ENCODE measurements around the gene TXNRD2. TPM values are rescaled to one million over a fixed set of nuclear protein-coding genes. Genes with fewer than 3 reads are reported as not detected.
"Not testable (repeated sequence)": the region's sequence is repeated elsewhere in the genome, so short reads cannot be mapped to it uniquely, and the experiment has no call there.

Gene TXNRD2
- total RNA-seq, 1 experiment from 2014 or later = 7.0 TPM

DNA sequence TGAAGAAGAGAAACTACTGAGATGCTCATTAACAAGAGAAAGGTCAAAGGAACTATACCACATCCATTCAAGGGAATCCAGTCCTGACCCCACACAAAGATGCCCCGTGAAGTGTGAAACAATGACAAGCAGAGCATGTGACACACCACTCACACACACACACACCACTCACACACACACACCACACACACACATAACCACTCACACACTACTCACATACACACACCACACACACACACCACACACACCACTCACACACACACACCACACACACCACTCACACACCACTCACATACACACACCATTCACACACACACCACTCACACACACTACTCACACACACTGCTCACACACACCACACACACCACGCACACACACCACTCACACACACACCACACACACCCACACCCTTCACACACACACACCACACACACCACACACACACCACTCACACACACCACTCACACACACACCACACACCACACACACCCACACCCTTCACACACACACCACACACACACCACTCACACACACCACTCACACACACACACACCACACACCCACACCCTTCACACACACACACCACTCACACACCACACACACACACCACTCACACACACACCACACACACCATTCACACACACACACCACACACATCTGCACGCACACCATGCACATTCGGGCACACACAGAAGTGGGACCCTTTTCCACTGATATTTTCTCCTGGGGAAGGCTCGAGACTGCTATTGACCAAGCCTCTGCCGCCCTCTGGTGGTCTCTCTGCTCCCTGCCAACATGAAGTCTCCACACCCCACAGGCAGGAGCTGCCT lies 32.1 kb downstream of the TXNRD2 start:
- Histone ChIP-seq H3K9me2 (replicated peaks; ENCODE audit: insufficient read depth, low read length) (no peaks in the 10 kb centered on the region), H3K27ac (ENCODE audit: low read length) (no peak overlapping the region), H2AFZ (ENCODE audit: low read length) (no peak overlapping the region), H3K36me3 (ENCODE audit: insufficient read depth, low read length) (peaks cover 9% of the 10 kb centered on the region; the same call in 1 of the 2 replicates), H3K9ac (ENCODE audit: low read length) (no peak overlapping the region), H3K79me2 (ENCODE audit: low read length) (no peaks in the 10 kb centered on the region), H3K4me3 (ENCODE audit: low read length) (no peak overlapping the region), H3K27me3 (ENCODE audit: low read length) (no peaks in the 10 kb centered on the region), H3K4me1 (ENCODE audit: low read length) (no peaks in the 10 kb centered on the region), H3K9me3 (ENCODE audit: low read length) (no peaks in the 10 kb centered on the region), H3K4me2 (ENCODE audit: low read depth, low read length, poor library complexity, severe bottlenecking) (no peak overlapping the region), H4K20me1 (ENCODE audit: insufficient read depth, low read depth, low read length) (no peaks in the 10 kb centered on the region)
- peak; percentile 87 for DNase-seq

DNA sequence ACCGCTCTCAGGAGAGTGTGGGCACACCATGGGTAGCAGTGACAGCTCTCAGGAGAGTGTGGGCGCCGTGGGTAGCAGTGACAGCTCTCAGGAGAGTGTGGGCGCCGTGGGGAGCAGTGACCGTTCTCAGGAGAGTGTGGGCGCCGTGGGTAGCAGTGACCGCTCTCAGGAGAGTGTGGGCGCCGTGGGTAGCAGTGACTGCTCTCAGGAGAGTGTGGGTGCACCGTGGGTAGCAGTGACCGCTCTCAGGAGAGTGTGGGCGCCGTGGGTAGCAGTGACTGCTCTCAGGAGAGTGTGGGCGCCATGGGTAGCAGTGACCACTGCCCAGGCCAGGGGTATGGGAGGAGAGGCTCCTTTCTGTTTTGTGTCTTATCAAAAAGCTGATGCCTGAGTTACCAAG lies 33.7 kb downstream of the TXNRD2 start:
- DNase-seq; H3K4me3 ChIP-seq (ENCODE audit: low read length); H3K9me2 ChIP-seq (replicated peaks; ENCODE audit: insufficient read depth, low read length); H3K27me3 ChIP-seq (ENCODE audit: low read length); H3K79me2 ChIP-seq (ENCODE audit: low read length); H2AFZ ChIP-seq (ENCODE audit: low read length); H4K20me1 ChIP-seq (ENCODE audit: insufficient read depth, low read depth, low read length); H3K4me1 ChIP-seq (ENCODE audit: low read length); H3K27ac ChIP-seq (ENCODE audit: low read length); H3K4me2 ChIP-seq (ENCODE audit: low read depth, low read length, poor library complexity, severe bottlenecking); H3K9ac ChIP-seq (ENCODE audit: low read length); H3K36me3 ChIP-seq (ENCODE audit: insufficient read depth, low read length); H3K9me3 ChIP-seq (ENCODE audit: low read length): not testable (repeated sequence)

DNA sequence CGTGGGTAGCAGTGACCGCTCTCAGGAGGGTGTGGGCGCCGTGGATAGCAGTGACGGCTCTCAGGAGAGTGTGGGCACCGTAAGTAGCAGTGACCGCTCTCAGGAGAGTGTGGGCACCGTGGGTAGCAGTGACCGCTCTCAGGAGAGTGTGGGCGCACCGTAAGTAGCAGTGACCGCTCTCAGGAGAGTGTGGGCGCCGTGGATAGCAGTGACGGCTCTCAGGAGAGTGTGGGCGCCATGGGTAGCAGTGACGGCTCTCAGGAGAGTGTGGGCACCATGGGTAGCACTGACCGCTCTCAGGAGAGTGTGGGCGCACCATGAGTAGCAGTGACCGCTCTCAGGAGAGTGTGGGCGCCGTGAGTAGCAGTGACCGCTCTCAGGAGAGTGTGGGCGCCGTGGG lies 34.8 kb downstream of the TXNRD2 start:
- not testable (repeated sequence) for H2AFZ ChIP-seq (ENCODE audit: low read length); H3K4me3 ChIP-seq (ENCODE audit: low read length); H3K9me3 ChIP-seq (ENCODE audit: low read length); DNase-seq; H3K36me3 ChIP-seq (ENCODE audit: insufficient read depth, low read length); H3K4me2 ChIP-seq (ENCODE audit: low read depth, low read length, poor library complexity, severe bottlenecking); H3K27ac ChIP-seq (ENCODE audit: low read length); H3K79me2 ChIP-seq (ENCODE audit: low read length); H4K20me1 ChIP-seq (ENCODE audit: insufficient read depth, low read depth, low read length); H3K9me2 ChIP-seq (replicated peaks; ENCODE audit: insufficient read depth, low read length); H3K27me3 ChIP-seq (ENCODE audit: low read length); H3K9ac ChIP-seq (ENCODE audit: low read length)
- peaks cover 11% of the 10 kb centered on the region for H3K4me1 ChIP-seq (ENCODE audit: low read length)

DNA sequence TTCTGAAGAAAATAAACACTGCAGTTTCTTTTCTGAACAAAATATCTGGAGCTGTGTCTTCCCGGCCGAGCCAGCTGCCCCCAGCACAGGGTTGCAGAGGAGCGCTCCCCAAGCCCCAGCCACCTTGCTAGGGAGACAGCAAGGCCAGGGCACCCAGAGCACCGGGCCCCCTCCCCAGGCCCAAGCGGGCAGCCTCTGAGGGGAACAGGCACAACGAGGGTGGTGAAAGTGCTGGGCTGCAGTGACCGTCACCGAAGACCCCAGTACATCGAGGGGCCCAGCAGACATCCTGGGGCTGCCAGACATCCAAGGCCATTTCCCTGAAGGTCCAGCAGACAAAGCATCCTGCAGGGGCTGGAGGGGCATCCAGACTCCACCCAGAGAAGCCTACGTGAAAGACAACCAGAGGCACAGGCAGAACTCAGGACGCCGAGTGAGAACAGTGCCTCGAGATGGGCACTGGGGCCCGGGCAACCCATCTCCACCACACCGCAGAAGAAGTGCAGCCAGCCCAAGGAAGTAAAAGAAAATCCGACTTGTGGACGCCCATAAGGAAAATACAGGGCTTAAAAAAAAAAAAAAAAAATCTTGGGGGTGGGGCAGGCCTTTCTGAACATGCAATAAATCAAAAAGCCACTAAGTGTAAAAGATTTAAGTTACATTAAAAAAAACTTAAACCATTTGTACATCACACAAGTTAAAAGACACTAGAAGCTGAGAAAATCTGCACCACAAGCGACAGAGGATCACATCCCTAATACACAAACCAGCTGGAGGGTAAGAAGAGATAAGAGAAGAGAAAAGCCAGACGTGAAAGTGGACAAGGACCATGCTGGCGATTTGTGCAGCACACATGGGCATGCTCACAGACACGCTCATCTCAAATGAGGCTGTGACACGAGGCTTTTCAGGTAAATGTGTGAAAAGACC lies 36.0 kb downstream of the TXNRD2 start:
- no peak overlapping the region for H3K4me2 ChIP-seq (ENCODE audit: low read depth, low read length, poor library complexity, severe bottlenecking)
- no peaks in the 10 kb centered on the region for H3K9me2 ChIP-seq (replicated peaks; ENCODE audit: insufficient read depth, low read length)

DNA sequence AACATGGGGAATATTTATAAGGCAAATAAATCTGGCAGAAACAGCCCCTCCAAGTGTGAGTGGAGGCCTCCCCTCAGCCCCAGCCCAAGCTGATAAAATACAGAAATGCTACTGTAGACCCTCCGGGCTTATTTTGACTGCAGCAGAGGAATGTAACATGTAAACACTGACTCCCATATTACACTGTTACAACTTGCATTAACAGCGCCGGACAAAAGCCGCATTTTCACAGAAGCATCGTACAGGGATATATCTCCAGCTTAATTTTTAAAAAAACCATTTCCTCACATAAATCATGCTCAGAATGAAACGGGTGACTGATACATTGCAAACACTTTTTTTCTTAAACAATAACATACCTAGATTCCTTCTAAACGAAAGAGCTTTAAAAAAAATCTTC lies 36.7 kb downstream of the TXNRD2 start:
- no peak overlapping the region for H3K9ac ChIP-seq (ENCODE audit: low read length)
- DNase-seq = no peak

More for the DNA sequence above, 36.0 kb downstream of the TXNRD2 start:
- H3K9me3 ChIP-seq (ENCODE audit: low read length) = no peaks in the 10 kb centered on the region
- no peaks in the 10 kb centered on the region for H4K20me1 ChIP-seq (ENCODE audit: insufficient read depth, low read depth, low read length)
- H3K27me3 ChIP-seq (ENCODE audit: low read length) = no peaks in the 10 kb centered on the region
- H3K27ac ChIP-seq (ENCODE audit: low read length) = no peak overlapping the region
- H3K4me3 ChIP-seq (ENCODE audit: low read length) = no peak overlapping the region
- H2AFZ ChIP-seq (ENCODE audit: low read length) = no peak overlapping the region
- no peak overlapping the region for H3K9ac ChIP-seq (ENCODE audit: low read length)
- H3K36me3 ChIP-seq (ENCODE audit: insufficient read depth, low read length) = no peaks in the 10 kb centered on the region
- DNase-seq = no peak
- no peaks in the 10 kb centered on the region for H3K79me2 ChIP-seq (ENCODE audit: low read length)
- H3K4me1 ChIP-seq (ENCODE audit: low read length) = peaks cover 11% of the 10 kb centered on the region

DNA sequence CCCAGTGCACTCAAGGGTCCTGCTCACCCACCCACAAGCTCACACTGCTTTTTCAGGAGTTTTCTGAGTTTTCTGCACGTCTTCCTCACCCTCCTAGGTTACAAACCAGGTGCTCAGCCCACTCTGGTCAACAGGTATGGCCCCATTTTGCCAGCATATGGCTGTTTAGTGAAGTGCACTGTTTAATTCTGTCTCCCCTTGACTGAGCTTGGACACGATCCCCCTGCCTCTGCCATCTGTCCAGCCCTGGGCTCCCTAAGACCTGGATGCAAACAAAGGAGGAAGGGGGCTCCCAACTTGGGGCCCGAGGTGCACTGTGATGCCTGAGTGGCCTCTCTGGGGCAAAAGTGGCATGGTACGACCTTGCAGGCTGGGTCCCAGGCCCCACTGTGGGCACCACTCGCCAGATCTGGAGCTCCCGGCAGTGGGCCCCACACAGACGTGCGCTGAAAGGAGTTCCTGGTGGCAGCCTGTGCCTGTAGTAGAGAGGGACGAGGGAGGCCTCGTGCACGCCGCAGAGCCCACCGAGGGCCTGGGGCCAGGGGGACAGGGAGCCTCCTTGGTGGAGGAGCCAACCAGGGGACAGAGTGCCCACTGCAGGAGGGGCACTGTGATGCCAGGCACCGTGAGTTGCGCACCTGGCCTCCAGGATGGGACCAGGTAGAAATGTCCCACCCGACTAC lies 37.3 kb downstream of the TXNRD2 start:
- Histone ChIP-seq H3K27ac (ENCODE audit: low read length) (no peak overlapping the region), H3K9me2 (replicated peaks; ENCODE audit: insufficient read depth, low read length) (no peaks in the 10 kb centered on the region), H3K9ac (ENCODE audit: low read length) (no peak overlapping the region), H3K27me3 (ENCODE audit: low read length) (no peaks in the 10 kb centered on the region), H2AFZ (ENCODE audit: low read length) (no peak overlapping the region), H3K79me2 (ENCODE audit: low read length) (no peaks in the 10 kb centered on the region), H3K36me3 (ENCODE audit: insufficient read depth, low read length) (no peaks in the 10 kb centered on the region), H3K4me1 (ENCODE audit: low read length) (peaks cover 11% of the 10 kb centered on the region), H3K9me3 (ENCODE audit: low read length) (no peaks in the 10 kb centered on the region), H4K20me1 (ENCODE audit: insufficient read depth, low read depth, low read length) (no peaks in the 10 kb centered on the region), H3K4me2 (ENCODE audit: low read depth, low read length, poor library complexity, severe bottlenecking) (no peak overlapping the region), H3K4me3 (ENCODE audit: low read length) (no peak overlapping the region)
- DNase-seq = no peak

More for the DNA sequence above, 36.7 kb downstream of the TXNRD2 start:
- peaks cover 11% of the 10 kb centered on the region for H3K4me1 ChIP-seq (ENCODE audit: low read length)
- no peaks in the 10 kb centered on the region for H3K27me3 ChIP-seq (ENCODE audit: low read length)
- no peaks in the 10 kb centered on the region for H3K9me3 ChIP-seq (ENCODE audit: low read length)
- no peak overlapping the region for H3K27ac ChIP-seq (ENCODE audit: low read length)
- no peaks in the 10 kb centered on the region for H3K9me2 ChIP-seq (replicated peaks; ENCODE audit: insufficient read depth, low read length)
- no peaks in the 10 kb centered on the region for H3K79me2 ChIP-seq (ENCODE audit: low read length)
- no peaks in the 10 kb centered on the region for H3K36me3 ChIP-seq (ENCODE audit: insufficient read depth, low read length)
- H2AFZ ChIP-seq (ENCODE audit: low read length) = no peak overlapping the region
- H3K4me3 ChIP-seq (ENCODE audit: low read length) = no peak overlapping the region
- no peaks in the 10 kb centered on the region for H4K20me1 ChIP-seq (ENCODE audit: insufficient read depth, low read depth, low read length)
- no peak overlapping the region for H3K4me2 ChIP-seq (ENCODE audit: low read depth, low read length, poor library complexity, severe bottlenecking)

DNA sequence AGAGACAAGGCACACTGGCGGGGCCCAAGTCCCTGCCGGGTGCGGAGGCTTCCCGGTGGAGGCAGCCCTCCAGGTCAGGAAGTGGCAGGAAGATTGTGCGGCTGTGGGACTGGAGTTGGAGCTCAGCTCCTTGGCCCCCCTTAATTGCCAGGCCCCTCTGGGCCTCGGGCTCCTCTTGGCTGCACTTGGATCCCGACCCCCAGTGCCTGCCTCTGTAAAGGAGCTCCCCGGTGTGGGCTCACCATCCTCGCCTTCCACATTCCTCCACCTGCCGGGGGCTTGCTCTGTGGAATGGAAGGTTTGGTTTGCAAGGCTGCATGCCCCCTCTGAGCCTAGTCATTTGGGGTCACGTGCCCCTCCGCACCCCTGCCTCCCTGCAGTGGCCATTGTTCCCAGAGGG lies 38.1 kb downstream of the TXNRD2 start:
- Histone ChIP-seq H3K9ac (ENCODE audit: low read length) (no peak overlapping the region), H3K4me2 (ENCODE audit: low read depth, low read length, poor library complexity, severe bottlenecking) (no peak overlapping the region), H3K27me3 (ENCODE audit: low read length) (no peaks in the 10 kb centered on the region), H3K79me2 (ENCODE audit: low read length) (no peaks in the 10 kb centered on the region), H4K20me1 (ENCODE audit: insufficient read depth, low read depth, low read length) (no peaks in the 10 kb centered on the region), H3K9me2 (replicated peaks; ENCODE audit: insufficient read depth, low read length) (no peaks in the 10 kb centered on the region), H3K36me3 (ENCODE audit: insufficient read depth, low read length) (no peaks in the 10 kb centered on the region), H3K4me1 (ENCODE audit: low read length) (peaks cover 11% of the 10 kb centered on the region), H3K9me3 (ENCODE audit: low read length) (no peaks in the 10 kb centered on the region), H2AFZ (ENCODE audit: low read length) (no peak overlapping the region), H3K27ac (ENCODE audit: low read length) (no peak overlapping the region), H3K4me3 (ENCODE audit: low read length) (no peak overlapping the region)
- DNase-seq = no peak

DNA sequence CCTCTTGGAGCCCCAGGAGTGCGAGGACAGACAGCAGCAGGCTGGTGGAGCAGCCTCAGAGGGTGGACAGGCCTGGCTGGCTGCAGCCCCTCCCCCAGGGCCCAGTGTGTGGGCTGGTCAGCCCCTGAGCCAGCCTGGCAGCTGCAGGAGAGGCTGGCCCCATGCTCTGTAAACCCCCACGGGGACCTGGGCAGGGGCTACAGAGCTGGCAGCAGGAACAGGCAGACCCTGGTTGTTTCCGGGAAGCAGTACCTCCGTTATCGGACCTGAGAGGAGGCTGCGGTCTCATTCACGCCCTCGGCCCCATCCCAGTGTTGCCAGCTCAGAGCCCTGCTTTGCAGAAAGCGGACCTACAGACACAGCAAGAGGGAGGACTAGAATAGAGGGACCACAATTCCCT lies 38.6 kb downstream of the TXNRD2 start:
- Histone ChIP-seq H3K9me2 (replicated peaks; ENCODE audit: insufficient read depth, low read length) (no peaks in the 10 kb centered on the region), H3K9ac (ENCODE audit: low read length) (no peak overlapping the region), H2AFZ (ENCODE audit: low read length) (no peak overlapping the region), H3K4me3 (ENCODE audit: low read length) (no peak overlapping the region), H3K36me3 (ENCODE audit: insufficient read depth, low read length) (no peaks in the 10 kb centered on the region), H3K9me3 (ENCODE audit: low read length) (no peaks in the 10 kb centered on the region), H3K27ac (ENCODE audit: low read length) (no peak overlapping the region), H3K4me2 (ENCODE audit: low read depth, low read length, poor library complexity, severe bottlenecking) (no peak overlapping the region), H3K4me1 (ENCODE audit: low read length) (peaks cover 11% of the 10 kb centered on the region), H3K79me2 (ENCODE audit: low read length) (no peaks in the 10 kb centered on the region), H3K27me3 (ENCODE audit: low read length) (no peaks in the 10 kb centered on the region), H4K20me1 (ENCODE audit: insufficient read depth, low read depth, low read length) (no peaks in the 10 kb centered on the region)
- no peak for DNase-seq

Measured in Karpas-422 (cell line).